Cardiac muscle cell (in vitro differentiated cells and primary cell): Measurements from ENCODE around the gene ZBTB43. TPM values are rescaled to one million over a fixed set of nuclear protein-coding genes. Genes with fewer than 3 reads are reported as not detected.

Source experiments
- DNase-seq, 2 donors: peaks; one replicate each; pipeline versions ENCODE4 v3.0.0 to v3.0.0-alpha.2; 2010 to 2017; ENCODE audit warnings: low read depth in 1 of 2, low spot score in 1 of 2
- H3K27ac ChIP-seq: fragments of 200-600 bp; sonication (generic); 2 replicates; pipeline ENCODE4 v1.5.1; 2016
- H3K27me3 ChIP-seq: fragments of 200-600 bp; sonication (generic); 2 replicates; pipeline ENCODE4 v1.6.0; 2016; ENCODE audit warnings: control low read depth
- H3K36me3 ChIP-seq: fragments of 200-600 bp; sonication (generic); 2 replicates; pipeline ENCODE4 v1.5.1; 2016; ENCODE audit warnings: control low read depth
- H3K4me1 ChIP-seq: fragments of 200-600 bp; sonication (generic); 2 replicates; pipeline ENCODE4 v1.8.1; 2017; ENCODE audit warnings: low read depth, mild to moderate bottlenecking, mixed run types
- H3K4me3 ChIP-seq: fragments of 200-600 bp; sonication (generic); 2 replicates; pipeline ENCODE4 v1.5.1; 2016; ENCODE audit warnings: mild to moderate bottlenecking
- H3K9me3 ChIP-seq: fragments of 200-600 bp; sonication (generic); 2 replicates; pipeline ENCODE4 v1.5.1; 2017; ENCODE audit warnings: low read depth, mild to moderate bottlenecking, control low read depth
- polyA plus RNA-seq: library from polyadenylated mRNA; unstranded; fragments of >200 nt; fragmentation: Nextera tagmentation; extraction: Ambion mirVana; gene quantifications from 2 replicates; pipeline ENCODE4 v1.2.1, GENCODE V29; 2016
- total RNA-seq: library from RNA; depleted of rRNA; stranded (reverse); fragments of >200 nt; gene quantifications from 2 replicates; pipeline ENCODE4 v1.2.3, GENCODE V29; 2016
- TF ChIP-seq, protein P1 (sequence below): IDR thresholded peaks from 2 replicates; pipeline ENCODE4 v1.5.1; 2012; ENCODE audit warnings: low read depth, mild to moderate bottlenecking, low read length

ZBTB43 gene
- total and polyA plus RNA-seq, 2 experiments from 2014 or later, result 17.6 to 18.6 TPM

DNA sequence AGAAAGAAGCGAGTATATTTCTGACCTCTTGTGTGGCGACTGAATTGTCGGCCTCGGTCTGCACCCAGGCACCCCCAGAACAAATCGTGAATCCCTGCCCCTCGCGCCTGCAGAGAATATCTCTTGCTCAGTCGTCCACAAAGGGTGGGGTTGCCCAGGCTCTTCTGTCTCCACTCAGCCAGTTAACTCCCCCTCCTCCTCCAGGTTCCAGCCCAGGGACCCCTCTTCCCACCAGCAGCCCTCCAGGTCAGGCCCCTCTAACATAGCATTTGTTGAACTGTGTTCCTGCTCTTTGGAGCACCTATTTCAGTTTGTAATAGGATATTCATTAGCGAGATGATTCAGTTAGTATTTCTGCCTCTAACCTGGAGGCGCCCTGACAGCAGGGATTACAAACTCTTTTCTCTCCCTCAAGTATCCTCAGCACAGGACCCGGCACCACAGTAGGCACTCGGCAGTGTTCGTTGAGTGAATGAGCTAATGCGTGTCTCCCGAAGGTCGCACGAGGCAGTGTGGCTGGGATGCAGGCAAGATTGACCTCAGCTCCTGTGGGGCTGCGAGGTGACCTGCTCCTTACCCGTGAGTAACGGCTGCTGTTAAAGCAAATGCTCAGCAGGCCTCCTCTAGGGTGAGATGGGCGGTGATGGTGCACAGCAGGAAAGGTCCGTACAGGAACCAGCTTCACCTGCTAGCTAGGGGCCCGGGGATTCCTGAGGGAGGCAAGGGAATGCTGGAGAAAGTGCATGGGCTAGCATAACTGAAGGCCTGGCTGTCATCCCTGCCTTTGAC is 81.4 kb downstream of the ZBTB43 start:
- Histone ChIP-seq H3K27me3 (no peaks in the 10 kb centered on the region), H3K4me3 (no peak overlapping the region), H3K27ac (peak overlapping the region; percentile 43), H3K4me1 (peaks cover 20% of the 10 kb centered on the region), H3K9me3 (no peaks in the 10 kb centered on the region), H3K36me3 (peaks cover 12% of the 10 kb centered on the region)
- TF ChIP-seq, protein P1, sequence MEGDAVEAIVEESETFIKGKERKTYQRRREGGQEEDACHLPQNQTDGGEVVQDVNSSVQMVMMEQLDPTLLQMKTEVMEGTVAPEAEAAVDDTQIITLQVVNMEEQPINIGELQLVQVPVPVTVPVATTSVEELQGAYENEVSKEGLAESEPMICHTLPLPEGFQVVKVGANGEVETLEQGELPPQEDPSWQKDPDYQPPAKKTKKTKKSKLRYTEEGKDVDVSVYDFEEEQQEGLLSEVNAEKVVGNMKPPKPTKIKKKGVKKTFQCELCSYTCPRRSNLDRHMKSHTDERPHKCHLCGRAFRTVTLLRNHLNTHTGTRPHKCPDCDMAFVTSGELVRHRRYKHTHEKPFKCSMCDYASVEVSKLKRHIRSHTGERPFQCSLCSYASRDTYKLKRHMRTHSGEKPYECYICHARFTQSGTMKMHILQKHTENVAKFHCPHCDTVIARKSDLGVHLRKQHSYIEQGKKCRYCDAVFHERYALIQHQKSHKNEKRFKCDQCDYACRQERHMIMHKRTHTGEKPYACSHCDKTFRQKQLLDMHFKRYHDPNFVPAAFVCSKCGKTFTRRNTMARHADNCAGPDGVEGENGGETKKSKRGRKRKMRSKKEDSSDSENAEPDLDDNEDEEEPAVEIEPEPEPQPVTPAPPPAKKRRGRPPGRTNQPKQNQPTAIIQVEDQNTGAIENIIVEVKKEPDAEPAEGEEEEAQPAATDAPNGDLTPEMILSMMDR, result no peak
- DNase-seq, result no peak

DNA sequence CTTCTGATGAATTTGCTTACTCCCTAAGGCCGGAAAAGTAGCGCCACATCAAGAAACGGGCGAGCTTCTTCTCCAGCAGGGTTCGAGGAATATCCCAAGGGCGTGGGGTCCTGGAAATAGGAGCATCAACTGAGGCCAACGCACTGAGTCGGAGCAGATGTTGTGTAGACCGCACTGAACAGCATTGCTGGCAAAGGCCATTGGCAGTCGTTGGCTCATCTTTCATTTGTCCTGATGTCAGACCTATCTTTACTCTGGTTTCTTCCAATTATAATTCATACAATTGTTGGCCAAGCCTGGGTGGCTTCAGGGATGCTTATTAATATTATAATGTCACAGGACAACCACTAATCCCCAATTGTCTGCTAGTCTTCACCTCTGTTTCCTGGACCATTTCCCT is 82.1 kb downstream of the ZBTB43 start:
- H3K9me3 ChIP-seq, result no peaks in the 10 kb centered on the region
- H3K27me3 ChIP-seq, result no peaks in the 10 kb centered on the region
- TF ChIP-seq, protein P1, result no peak
- H3K4me3 ChIP-seq, result no peak overlapping the region
- peaks cover 20% of the 10 kb centered on the region for H3K4me1 ChIP-seq
- H3K27ac ChIP-seq, result peak overlapping the region; percentile 43
- no peak for DNase-seq
- peaks cover 6% of the 10 kb centered on the region for H3K36me3 ChIP-seq

Other genes with a start within 250 kb of the ZBTB43 start
- gene LMX1B, start 191.1 kb upstream of the ZBTB43 start, total RNA-seq, result 0.14 TPM in 1 of 2 replicates, not detected in the other
- gene LMX1B, start 191.1 kb upstream of the ZBTB43 start, polyA plus RNA-seq, result not detected in 2 replicates
- gene ZBTB34, start 55.6 kb downstream of the ZBTB43 start, total RNA-seq, result 10.9 and 13.0 TPM in 2 replicates
- gene ZBTB34, start 55.6 kb downstream of the ZBTB43 start, polyA plus RNA-seq, result 4.9 and 8.8 TPM in 2 replicates
- gene RALGPS1, start 109.7 kb downstream of the ZBTB43 start, total RNA-seq, result 16.1 and 18.1 TPM in 2 replicates
- gene RALGPS1, start 109.7 kb downstream of the ZBTB43 start, polyA plus RNA-seq, result 14.1 and 15.7 TPM in 2 replicates